HL-60 (cell line): ENCODE data around the gene ANKUB1.

Experiments
- CTCF ChIP-seq: IDR thresholded peaks from one replicate; pipeline ENCODE4 v1.5.1; 2011; ENCODE audit warnings: low read length, control low read depth, inconsistent platforms; ENCODE audit not compliant: insufficient read depth
- TF ChIP-seq, protein P1 (sequence below): IDR thresholded peaks from 2 replicates; pipeline ENCODE4 v1.6.1; 2012; ENCODE audit warnings: low read depth; ENCODE audit not compliant: insufficient replicate concordance

DNA sequence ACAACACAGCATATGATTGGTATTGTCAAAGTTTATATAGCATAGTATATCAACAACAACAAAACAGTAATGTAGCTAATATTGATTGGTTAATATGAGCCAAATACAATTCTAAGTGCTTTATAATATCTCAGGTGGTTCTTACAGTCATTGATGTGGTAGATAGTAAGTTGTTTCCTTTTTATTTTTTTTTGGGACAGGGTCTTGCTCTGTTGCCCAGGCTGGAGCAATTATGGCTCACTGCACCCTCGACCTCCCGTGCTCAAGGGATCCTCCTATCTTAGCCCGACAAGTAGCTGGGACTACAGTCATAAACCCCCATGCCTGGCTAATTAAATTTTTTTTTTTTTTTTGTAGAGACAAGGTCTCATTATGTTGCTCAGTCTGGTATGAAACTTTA, 23.4 kb upstream of the ANKUB1 start:
- no peak for TF ChIP-seq CTCF
- TF ChIP-seq, protein P1, sequence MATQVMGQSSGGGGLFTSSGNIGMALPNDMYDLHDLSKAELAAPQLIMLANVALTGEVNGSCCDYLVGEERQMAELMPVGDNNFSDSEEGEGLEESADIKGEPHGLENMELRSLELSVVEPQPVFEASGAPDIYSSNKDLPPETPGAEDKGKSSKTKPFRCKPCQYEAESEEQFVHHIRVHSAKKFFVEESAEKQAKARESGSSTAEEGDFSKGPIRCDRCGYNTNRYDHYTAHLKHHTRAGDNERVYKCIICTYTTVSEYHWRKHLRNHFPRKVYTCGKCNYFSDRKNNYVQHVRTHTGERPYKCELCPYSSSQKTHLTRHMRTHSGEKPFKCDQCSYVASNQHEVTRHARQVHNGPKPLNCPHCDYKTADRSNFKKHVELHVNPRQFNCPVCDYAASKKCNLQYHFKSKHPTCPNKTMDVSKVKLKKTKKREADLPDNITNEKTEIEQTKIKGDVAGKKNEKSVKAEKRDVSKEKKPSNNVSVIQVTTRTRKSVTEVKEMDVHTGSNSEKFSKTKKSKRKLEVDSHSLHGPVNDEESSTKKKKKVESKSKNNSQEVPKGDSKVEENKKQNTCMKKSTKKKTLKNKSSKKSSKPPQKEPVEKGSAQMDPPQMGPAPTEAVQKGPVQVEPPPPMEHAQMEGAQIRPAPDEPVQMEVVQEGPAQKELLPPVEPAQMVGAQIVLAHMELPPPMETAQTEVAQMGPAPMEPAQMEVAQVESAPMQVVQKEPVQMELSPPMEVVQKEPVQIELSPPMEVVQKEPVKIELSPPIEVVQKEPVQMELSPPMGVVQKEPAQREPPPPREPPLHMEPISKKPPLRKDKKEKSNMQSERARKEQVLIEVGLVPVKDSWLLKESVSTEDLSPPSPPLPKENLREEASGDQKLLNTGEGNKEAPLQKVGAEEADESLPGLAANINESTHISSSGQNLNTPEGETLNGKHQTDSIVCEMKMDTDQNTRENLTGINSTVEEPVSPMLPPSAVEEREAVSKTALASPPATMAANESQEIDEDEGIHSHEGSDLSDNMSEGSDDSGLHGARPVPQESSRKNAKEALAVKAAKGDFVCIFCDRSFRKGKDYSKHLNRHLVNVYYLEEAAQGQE, result no peak
